Cerebellar nuclear complex (tissue), 1 donor: ENCODE data around the gene TNRC18.
"Not testable (repeated sequence)": the region's sequence is repeated elsewhere in the genome, so short reads cannot be mapped to it uniquely, and the experiment has no call there.

Source experiments
- DNase-seq, 2 experiments: peaks; one replicate each; lab custom pipeline; 2025; lab: John Stamatoyannopoulos, UW

The TNRC18 gene

DNA sequence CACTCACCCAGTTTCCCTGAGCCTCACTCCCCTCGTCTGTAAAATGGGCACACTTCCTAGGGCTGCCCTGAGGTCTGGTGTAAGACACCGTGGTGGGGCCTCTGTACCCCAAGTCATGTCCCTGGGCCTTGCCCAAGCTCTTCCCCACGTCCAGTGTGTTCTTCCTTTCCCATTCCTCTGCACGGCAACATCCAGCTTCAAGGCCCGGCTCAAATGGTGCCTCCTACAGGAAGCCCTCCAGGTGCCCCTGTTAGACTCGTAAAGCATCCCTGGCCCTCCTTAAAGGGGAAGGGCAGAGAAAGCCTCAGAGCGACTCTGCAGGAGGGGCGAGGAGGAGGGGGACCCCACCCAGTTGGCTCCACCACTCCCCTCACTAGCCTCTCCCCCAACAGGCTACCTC, 132.3 kb downstream of the TNRC18 start:
- DNase-seq = no peak

DNA sequence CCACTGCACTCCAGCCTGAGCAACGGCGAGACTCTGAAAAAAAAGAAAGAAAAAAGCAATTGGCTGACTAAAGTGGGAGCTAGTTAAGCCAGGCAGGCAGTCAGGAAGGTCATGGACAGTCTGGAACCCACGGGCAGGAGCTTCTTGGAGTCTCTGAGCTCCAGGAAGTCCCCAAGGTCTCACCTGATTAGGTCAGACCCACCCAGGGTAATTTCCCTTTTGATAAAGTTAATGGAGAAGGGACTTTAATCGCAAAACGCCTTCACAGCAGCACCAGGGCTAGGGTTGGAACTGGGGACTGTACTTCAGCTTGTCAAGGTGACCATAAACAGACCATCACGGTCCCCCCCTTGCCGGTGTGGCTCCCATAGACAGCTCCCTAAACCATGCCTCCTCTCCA, 134.3 kb downstream of the TNRC18 start:
- DNase-seq = no peak

GRCh38 chr7:5288560-5288959, 135.1 kb downstream of the TNRC18 start:
- DNase-seq = not testable (repeated sequence)

DNA sequence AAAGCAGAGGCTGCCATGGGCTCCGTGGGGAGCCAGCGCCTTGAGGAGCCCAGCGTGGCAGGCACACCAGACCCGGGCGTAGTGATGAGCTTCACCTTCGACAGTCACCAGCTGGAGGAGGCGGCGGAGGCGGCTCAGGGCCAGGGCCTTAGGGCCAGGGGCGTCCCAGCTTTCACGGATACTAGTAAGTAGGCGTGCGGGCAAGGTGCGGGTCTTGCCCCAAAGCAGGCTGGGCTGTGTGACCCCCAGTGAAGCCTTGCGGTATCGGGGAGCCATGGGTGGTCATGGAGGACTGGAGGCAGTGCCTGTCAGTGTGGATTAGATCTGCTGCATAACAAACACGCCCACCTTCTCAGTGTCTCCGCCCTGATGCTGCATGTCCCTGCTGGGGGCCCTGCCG, 135.8 kb downstream of the TNRC18 start:
- no peak for DNase-seq

DNA sequence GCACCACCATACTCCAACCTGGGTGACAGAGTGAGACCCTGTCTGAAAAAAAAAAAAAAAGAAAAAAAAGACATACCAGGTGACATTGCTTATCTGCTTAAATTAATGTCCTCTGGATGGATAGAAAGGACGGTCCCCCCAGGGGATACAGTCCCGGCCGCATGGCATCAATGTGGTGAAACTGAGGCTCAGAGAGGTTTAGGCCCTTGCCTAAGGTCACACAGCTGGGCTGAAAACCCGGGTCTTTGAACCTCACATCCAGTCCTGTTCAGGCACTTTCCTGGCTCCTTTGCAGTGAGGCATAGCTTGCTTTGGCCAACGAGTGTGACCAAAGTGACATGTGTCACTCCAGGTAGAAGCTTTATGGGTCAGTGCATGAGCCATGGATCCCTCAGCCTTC, 136.3 kb downstream of the TNRC18 start:
- DNase-seq = not testable (repeated sequence)

- DNase-seq = no peak
These were observed 136.7 kb downstream of the TNRC18 start for GRCh38 chr7:5286933-5287332.

- no peak for DNase-seq
These were observed 139.0 kb downstream of the TNRC18 start for GRCh38 chr7:5284304-5285281.

DNA sequence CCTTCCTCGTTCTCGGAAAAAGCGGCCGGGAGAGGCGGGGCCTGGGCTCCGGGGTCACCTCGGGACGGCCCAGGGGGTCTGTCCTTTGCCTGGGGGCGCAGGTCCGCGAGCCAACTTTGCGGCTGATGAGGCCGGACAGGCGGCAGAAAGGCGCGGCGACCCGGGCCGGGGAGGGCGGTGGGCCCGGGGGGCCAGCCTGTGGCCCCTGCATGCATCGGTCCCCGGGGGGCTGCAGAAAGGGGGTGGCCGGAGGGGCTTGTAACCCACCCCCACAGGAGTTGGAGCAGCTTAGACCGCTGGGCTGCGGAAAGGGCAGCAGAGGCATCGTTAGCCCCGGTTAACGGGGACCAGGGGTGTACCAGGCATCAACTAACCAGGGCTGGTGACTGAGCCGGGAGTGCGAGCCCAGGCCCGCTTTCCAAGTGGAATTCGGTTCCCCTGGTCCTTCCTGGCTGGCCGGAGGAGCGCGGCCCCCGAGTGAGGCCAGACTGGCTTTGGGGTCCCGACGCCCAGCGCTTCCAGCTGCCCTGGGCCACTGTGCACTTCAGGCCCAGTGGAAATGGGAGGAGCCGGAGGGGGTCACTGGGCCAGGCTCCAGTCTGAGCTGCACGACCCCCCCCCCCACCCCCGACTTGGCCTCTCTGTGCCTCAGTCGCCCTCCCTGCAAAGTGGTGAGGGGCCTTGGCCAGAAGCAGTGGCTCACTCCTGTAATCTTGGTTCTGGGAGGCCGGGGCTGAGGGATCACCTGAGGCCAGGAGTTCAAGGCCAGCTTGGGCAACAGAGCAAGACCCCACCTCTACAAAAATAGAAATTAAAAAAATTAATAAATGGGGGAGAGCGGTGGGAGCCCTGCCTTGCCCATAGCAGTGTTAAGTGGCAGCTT, 140.0 kb downstream of the TNRC18 start:
- no peak for DNase-seq

DNA sequence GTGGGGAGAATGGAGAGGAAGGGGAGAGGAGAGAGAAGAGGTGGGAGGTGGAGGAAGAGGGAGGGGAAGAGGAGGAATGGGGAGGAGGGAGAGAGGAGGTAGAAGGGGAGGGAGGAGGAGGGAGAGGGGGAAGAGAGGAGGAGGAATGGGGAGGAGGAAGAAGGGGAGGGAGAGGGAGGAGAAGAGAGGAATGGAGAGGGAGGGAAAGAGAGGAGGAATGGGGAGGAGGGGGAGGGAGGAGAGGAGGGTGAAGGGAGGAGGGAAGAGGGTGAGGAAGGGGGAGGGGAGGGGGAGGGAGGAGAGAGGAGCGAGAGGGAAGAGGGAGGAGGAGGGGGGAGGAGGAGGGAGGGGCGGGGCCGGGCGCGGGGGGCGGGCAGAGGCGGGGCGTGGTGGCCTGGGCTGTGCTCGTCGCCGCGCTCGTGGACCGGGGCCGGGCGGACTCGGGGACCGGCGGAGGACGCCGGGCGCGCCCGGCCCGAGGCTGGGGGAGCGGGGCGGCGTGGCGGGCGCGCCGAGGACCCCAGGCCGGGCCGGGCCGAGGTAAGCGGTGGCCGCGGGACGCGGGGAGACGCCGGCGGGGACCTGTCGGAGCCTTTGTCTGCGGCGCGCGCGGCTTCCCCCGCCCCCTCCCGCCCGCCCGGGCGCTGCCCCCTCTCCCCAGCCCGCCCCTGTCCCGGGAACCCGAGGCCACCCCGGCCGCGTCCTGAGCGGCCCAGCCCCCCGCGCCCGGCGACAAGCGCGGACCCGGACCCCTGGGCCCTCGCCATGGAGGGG, 140.9 kb downstream of the TNRC18 start, which contains the start of gene SLC29A4:
TSS of gene SLC29A4 (plus strand) at position 401 of the 774 bp plus-strand sequence. CDS start 4,874 bp downstream, outside the sequence.
- DNase-seq = no peak

DNA sequence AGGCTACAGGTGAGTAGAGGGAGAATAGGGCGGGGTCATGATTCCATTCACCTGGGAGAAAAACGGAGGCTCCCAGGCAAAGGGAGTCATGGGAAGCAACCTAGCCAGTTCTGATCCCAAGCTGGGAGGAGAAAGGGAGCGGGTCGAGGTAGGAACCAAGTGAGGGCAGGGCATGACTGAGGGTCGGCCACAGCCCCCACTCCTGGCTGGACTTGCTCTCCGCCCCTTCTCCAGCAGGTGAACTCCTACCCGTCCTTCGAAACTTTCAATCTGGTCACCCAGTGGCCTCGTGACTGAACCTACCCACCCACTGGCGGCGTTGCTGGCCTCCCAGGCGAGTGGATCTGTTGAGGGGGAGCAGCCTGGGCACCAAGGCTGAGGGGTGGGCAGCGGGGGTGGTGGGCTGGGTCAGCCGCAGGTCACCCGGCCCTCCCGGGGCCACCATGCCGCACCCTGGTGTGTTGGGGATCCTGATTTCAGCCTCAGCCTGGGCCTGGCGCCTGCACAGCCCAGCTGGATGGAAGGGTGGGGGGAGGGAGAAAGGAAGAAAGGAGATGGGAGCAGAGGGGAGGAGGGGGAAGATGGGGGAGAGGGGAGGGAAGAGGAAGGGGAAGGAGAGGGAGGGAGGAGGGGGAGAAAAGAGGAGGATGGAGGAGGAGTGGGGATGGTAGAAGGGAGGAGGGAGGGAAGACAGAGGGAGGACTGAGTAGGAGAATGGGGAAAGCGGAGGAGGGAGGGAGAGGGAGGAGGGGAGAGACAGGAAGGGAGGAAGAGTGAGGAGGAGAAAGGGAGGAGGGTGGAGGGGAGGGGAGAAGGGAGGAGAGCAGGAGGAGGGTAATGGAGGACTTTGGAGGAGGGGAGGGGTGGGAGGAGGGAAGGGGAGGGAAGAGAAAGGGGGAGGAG, 141.8 kb downstream of the TNRC18 start:
- not testable (repeated sequence) for DNase-seq

DNA sequence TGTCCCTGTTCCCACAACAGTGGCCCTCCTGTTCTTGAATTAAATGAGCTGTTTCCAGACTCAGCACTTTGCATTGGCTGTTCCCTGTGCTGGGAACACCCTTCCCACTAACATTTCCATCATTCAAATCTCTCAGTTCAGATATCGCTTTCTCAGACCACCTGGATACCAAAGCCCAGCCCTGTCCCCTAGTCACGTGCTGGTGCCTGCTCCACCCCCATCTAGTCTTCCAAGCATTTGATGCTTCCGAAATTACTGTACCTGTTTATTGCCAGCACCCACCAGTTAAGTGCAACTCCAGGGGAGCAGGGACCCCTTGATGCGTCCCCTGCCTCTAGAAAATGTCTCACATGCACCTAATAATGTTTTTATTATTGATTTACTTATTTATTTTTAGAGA, 143.9 kb downstream of the TNRC18 start:
- DNase-seq = no peak

GRCh38 chr7:5278766-5279165, 144.9 kb downstream of the TNRC18 start:
- DNase-seq = no peak

DNA sequence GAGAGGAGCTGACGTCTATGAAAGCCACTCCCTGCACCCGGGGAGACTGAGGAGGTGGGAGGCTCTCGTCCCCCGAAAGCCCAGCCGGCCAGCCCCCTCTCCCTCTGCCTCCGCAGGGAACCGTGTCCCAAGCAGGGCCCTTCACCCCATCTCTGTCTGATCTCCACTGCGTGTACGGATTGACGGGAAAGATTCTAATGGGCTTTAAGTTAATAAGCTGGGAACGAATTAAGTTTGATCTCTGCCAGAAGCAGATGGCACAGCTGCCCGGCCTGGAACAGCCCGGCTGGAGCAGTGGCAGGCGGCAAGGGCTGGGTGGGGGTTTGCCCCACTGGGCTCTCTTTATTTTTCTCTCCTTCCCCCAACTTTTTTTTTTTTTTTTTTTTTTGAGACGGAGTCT, 147.0 kb downstream of the TNRC18 start:
- DNase-seq = no peak

- not testable (repeated sequence) for DNase-seq
These were observed 147.5 kb downstream of the TNRC18 start for GRCh38 chr7:5276123-5276522.

GRCh38 chr7:5275510-5275909, 148.1 kb downstream of the TNRC18 start:
- not testable (repeated sequence) for DNase-seq

- not testable (repeated sequence) for DNase-seq
These were observed 148.6 kb downstream of the TNRC18 start for GRCh38 chr7:5274985-5275431.

- no peak for DNase-seq
These were observed 149.2 kb downstream of the TNRC18 start for GRCh38 chr7:5274441-5274840.

GRCh38 chr7:5273831-5274405, 149.7 kb downstream of the TNRC18 start:
- DNase-seq = not testable (repeated sequence)

DNA sequence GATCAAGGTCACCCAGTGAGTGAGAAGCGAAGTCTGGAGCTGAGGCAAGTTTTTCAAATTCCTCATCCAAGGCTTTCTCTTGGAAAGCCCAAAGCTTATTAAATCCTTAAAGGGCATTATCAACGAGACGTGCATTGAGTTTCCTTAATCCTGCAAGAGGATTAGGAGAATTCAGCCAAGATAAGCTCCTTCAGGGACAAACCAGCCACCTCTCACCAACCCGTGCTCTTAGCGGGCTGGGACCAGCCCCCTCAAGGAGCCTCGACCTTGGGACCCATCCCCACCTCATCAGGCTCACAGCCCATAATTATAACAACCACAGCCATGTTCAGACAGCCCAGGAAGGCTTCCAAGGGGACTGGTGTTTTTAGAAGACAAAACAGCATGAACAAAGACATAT, 152.8 kb downstream of the TNRC18 start:
- no peak for DNase-seq

DNA sequence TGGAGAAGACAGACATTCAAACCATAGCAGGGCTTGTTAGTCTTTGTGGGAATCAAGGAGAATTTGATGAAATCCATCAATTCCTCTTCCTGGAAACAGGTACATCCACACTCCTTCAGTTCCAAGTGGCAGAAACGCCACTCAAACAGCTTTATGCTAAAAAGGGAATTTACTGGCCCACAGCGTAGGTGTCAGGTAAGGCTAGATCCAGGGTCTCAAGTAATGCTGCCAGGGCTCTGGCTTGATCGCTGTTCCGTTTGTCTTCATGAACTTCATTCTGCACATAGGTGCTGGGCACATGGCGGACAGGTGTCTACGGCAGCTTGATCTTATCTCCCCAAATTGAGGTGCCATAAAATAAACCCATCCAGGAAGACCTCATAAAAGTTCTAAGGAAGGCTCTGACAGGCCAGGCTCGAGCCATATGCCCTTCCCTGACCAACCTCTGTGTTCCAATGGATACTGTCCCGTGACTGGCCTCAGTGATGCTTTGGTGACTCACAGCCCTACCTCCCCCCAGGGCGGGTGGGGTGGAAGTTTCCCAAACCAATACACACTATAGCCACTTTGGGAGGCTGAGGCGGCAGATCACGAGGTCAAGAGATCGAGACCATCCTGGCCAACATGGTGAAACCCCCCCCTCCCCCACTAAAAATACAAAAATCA, 153.5 kb downstream of the TNRC18 start:
- DNase-seq = not testable (repeated sequence)
